ENCODE measurements around the gene DNAJC27.

- TF ChIP-seq CTCF (IDR thresholded peaks at IDR 0.05) (no peak), POLR2A (IDR thresholded peaks at IDR 0.05) (no peak)
Observed at GRCh38 chr2:24915175-24915574, 56.6 kb downstream of the DNAJC27 start.
